ENCODE results near the gene PBX1.

Gene PBX1

GRCh38 chr1:164723296-164723798 is 164.4 kb downstream of the PBX1 start:
- DNase-seq (ENCODE audit: low read depth in 2 of 2), result no peak

GRCh38 chr1:164725401-164725800 is 166.4 kb downstream of the PBX1 start:
- no peak for DNase-seq (ENCODE audit: low read depth in 2 of 2)

GRCh38 chr1:164726235-164726634 is 167.3 kb downstream of the PBX1 start:
- DNase-seq (ENCODE audit: low read depth in 2 of 2), result no peak

GRCh38 chr1:164728719-164729118 is 169.7 kb downstream of the PBX1 start:
- no peak for DNase-seq (ENCODE audit: low read depth in 2 of 2)

- DNase-seq (ENCODE audit: low read depth in 2 of 2), result no peak
Observed at GRCh38 chr1:164731161-164731876, 172.3 kb downstream of the PBX1 start.

- no peak for DNase-seq (ENCODE audit: low read depth in 2 of 2)
Observed at GRCh38 chr1:164733070-164733469, 174.1 kb downstream of the PBX1 start.

- DNase-seq (ENCODE audit: low read depth in 2 of 2), result no peak
Observed at GRCh38 chr1:164733734-164734133, 174.8 kb downstream of the PBX1 start.

GRCh38 chr1:164735315-164736052 is 176.5 kb downstream of the PBX1 start:
- DNase-seq (ENCODE audit: low read depth in 2 of 2), result no peak

GRCh38 chr1:164736137-164736536 is 177.2 kb downstream of the PBX1 start:
- no peak for DNase-seq (ENCODE audit: low read depth in 2 of 2)

GRCh38 chr1:164739189-164739588 is 180.2 kb downstream of the PBX1 start:
- DNase-seq (ENCODE audit: low read depth in 2 of 2), result no peak

GRCh38 chr1:164740000-164740526 is 181.1 kb downstream of the PBX1 start:
- DNase-seq (ENCODE audit: low read depth in 2 of 2), result no peak

GRCh38 chr1:164742745-164743144 is 183.8 kb downstream of the PBX1 start:
- no peak for DNase-seq (ENCODE audit: low read depth in 2 of 2)

GRCh38 chr1:164743976-164744375 is 185.0 kb downstream of the PBX1 start:
- DNase-seq (ENCODE audit: low read depth in 2 of 2), result no peak

- no peak for DNase-seq (ENCODE audit: low read depth in 2 of 2)
Observed at GRCh38 chr1:164745736-164746135, 186.8 kb downstream of the PBX1 start.

- no peak for DNase-seq (ENCODE audit: low read depth in 2 of 2)
Observed at GRCh38 chr1:164746632-164747031, 187.6 kb downstream of the PBX1 start.

- DNase-seq (ENCODE audit: low read depth in 2 of 2), result no peak
Observed at GRCh38 chr1:164748253-164748899, 189.4 kb downstream of the PBX1 start.

- no peak for DNase-seq (ENCODE audit: low read depth in 2 of 2)
Observed at GRCh38 chr1:164753521-164754077, 194.6 kb downstream of the PBX1 start.

- no peak for DNase-seq (ENCODE audit: low read depth in 2 of 2)
Observed at GRCh38 chr1:164754088-164754600, 195.2 kb downstream of the PBX1 start.

GRCh38 chr1:164755690-164756089 is 196.7 kb downstream of the PBX1 start:
- DNase-seq (ENCODE audit: low read depth in 2 of 2), result no peak

GRCh38 chr1:164756741-164757140 is 197.8 kb downstream of the PBX1 start:
- DNase-seq (ENCODE audit: low read depth in 2 of 2), result no peak

- DNase-seq (ENCODE audit: low read depth in 2 of 2), result no peak
Observed at GRCh38 chr1:164757625-164758024, 198.6 kb downstream of the PBX1 start.

Data from activated CD4-positive, alpha-beta T cell treated with anti-CD3 and anti-CD28 coated beads for 24 hours (primary cell).